NCI-H460 (cell line): ENCODE results near the gene THOC2. TPM values are rescaled to one million over a fixed set of nuclear protein-coding genes. Genes with fewer than 3 reads are reported as not detected.
"Not testable (repeated sequence)": the region's sequence is repeated elsewhere in the genome, so short reads cannot be mapped to it uniquely, and the experiment has no call there.

Experiments used
- DNase-seq: peaks from one replicate; pipeline ENCODE4 v3.0.0-alpha.2; 2016; ENCODE audit warnings: low read depth; ENCODE audit errors: extremely low read depth
- polyA plus RNA-seq: library from polyadenylated mRNA; depleted of rRNA; stranded (reverse); fragments of >200 nt; gene quantifications from 2 replicates; pipeline ENCODE4 v1.2.3, GENCODE V29; 2014; cell fraction: nucleus; rRNA removed
- total RNA-seq: library from RNA; depleted of rRNA; stranded (reverse); fragments of >200 nt; shearing (Covaris generic); gene quantifications from 2 replicates; pipeline ENCODE4 v1.2.3, GENCODE V29; 2014; rRNA removed

The THOC2 gene, protein sequence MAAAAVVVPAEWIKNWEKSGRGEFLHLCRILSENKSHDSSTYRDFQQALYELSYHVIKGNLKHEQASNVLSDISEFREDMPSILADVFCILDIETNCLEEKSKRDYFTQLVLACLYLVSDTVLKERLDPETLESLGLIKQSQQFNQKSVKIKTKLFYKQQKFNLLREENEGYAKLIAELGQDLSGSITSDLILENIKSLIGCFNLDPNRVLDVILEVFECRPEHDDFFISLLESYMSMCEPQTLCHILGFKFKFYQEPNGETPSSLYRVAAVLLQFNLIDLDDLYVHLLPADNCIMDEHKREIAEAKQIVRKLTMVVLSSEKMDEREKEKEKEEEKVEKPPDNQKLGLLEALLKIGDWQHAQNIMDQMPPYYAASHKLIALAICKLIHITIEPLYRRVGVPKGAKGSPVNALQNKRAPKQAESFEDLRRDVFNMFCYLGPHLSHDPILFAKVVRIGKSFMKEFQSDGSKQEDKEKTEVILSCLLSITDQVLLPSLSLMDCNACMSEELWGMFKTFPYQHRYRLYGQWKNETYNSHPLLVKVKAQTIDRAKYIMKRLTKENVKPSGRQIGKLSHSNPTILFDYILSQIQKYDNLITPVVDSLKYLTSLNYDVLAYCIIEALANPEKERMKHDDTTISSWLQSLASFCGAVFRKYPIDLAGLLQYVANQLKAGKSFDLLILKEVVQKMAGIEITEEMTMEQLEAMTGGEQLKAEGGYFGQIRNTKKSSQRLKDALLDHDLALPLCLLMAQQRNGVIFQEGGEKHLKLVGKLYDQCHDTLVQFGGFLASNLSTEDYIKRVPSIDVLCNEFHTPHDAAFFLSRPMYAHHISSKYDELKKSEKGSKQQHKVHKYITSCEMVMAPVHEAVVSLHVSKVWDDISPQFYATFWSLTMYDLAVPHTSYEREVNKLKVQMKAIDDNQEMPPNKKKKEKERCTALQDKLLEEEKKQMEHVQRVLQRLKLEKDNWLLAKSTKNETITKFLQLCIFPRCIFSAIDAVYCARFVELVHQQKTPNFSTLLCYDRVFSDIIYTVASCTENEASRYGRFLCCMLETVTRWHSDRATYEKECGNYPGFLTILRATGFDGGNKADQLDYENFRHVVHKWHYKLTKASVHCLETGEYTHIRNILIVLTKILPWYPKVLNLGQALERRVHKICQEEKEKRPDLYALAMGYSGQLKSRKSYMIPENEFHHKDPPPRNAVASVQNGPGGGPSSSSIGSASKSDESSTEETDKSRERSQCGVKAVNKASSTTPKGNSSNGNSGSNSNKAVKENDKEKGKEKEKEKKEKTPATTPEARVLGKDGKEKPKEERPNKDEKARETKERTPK (N-terminal part only)
- total RNA-seq, result 95.9 and 108 TPM in 2 replicates
- 137 and 189 TPM in 2 replicates for polyA plus RNA-seq

DNA sequence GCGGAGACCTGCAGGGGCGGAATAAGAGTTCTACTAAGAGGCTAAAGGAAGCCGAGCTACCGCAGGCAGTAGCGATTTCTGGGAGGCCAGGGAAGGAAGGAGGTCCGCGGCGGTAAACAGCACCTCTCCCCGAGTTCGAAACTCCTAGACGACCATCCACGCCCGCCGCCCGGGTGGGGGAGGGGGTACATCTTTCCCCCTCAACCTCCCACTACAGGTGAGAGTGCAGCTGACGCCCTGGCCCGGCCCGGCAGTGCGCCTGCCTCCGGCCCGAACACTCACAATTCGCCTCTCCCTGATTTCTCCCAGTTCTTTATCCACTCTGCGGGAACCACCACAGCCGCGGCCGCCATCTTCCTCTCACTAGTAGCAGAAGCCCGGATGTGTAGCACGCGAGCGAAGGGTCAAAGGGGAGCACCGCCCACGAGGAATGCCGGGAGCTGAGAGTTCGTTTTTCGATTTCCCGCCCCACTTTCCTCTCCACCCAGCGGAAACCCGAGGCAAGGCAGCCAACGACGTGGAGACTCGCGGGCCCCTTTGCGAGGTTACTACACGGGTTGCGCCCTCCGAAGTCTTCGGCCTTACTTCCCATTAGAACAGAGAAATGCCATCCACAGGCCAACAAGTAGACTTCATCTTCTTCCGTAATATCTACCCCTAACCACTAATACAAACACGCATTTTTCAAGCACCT lies at the start of gene THOC2:
Gene THOC2, minus strand, starts transcription at position 383 of the 694 bp plus-strand sequence. Its CDS starts 30 bp downstream, at position 353.
- DNase-seq, result peak; percentile 87

DNA sequence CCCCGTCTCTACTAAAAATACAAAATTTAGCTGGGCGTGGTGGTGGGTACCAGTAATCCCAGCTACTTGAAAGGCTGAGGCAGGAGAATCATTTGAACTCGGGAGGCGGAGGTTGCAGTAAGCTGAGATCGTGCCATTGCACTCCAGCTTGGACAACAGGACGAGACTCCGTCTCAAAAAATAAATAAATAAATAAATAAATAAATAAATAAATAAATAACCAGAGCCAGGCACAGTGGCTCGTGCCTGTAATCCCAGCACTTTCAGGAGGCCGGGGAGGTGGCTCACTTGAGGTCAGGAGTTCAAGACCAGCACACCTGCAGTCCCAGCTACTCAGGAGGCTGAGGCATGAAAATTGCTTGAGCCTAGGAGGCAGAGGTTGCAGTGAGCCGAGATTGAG lies 48.9 kb upstream of the THOC2 start:
- DNase-seq, result not testable (repeated sequence)

DNA sequence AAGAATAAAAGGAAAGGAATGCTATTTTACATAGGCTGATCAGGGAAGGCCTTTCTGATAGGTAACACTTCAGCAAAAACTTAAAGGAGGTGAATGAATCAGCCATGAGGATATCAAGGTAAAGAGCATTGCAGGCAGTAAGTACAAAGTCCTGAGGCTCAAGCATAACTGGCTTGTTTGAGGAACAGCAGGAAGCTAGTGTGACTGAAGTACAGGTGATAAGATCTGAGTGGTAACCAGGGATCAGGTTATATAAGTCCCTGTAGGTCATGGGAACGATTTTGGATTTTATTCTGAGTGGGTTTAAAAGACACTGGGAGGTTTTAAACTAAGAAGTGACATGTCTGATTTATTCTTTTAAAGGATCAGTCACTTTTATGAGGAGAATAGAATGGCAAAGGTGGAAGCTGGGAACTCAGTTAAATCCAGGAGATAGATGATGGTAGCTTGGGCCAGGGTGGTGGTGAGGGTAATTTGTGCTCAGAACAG lies 47.1 kb upstream of the THOC2 start:
- no peak for DNase-seq

DNA sequence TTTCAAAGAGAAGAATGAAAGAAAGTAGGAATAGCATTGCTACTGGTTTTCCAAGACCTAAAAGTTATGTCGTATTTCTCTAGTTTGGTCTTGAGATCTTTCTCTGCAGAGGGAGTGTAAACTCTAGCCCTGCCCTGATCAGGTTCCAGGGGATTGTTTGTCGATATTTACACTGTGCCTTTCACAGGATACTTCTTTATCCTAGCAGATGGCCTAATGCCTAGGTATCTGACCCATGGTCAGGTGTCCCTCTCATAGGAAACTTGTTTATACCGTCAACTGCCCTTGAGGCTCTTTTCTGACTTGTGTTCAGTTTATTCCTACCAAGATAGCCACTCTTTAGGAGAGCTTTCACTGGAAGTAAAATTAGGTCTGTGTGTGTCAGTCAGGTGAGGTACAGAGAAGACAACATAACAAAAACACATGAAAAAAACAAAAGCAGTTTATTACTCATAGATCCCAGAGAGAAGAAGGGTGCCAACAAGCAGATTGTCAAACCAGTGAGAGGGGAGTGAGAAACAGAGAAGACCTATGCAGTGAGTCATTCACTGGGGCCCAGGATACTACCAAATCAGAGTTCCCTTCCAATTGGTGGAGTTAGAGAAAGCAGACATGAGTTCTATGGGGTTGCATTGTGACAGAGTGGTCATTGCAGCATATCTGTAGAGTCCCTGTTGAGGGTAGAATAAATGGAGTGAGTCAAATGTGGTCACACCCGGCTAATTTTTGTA lies 40.6 kb upstream of the THOC2 start:
- no peak for DNase-seq

DNA sequence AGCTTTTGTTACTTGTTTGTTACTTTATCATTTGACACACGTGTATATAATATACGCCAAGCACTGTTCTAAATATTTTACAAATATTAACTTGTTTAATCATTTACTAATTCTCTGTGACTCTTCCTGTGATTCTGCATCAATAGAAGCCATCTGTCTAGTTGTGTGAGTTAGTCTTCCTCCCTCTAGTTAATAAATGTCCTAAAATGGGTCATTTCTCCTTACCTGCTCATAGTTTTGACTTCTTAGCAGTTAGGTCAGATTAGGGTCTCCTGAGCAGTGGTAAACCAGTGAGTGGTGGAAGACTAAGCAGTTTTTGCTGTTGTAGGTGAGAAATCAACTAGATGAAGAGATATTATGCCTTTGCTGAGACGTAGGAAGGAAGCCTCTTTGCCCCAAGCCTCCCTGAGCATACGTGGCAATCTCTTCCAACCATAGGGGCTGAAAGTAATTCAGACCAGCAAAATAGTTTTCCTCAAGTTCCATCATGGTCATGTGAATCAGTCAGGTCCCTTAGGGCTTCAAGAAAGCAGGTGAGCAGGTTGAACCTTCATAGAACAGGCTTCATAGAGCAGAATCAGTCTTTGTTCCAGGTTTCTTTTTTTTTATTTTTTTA lies 38.7 kb upstream of the THOC2 start:
- DNase-seq, result no peak

DNA sequence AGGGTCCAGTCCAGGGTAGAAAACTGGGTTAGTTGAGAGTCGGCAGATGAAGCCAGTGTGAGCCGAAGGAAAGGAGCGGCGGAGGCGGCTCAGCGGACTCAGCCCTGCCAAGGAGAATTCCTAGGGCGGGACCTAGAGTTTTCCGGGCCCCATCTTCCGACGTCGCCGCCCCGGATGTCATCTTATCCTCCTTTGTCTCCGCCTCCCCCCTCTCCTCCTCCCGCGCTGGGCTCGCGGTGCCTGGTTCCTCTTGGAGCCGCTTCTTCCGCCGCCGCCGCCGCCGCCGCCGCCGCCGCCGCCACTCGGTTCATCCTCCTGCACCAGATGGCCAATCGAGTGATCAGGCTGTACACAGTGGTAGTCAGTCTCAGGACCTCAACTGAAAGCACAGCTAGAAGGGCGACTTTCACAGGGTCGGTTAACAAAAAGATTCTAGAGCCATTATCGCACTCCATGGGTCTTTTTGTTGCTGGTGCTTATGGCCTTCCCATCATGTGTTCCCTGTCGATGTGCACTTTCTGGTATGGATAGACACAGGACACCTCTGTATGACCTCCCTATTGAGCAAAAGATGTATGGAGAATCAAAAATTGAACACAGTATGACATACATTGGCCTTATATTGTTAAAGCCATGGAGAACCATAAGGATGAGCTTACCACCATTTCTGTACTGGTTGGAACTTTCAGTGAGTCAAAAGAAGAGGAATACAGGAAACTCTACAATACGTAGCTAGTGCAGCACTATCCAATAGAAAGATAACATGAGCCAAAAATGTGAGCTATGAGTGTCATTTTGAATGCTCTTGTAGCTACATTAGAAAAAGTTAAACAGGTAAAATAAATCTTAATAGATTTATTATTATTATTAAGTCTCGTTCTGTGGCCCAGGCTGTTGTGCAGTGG lies 32.4 kb upstream of the THOC2 start:
- DNase-seq, result peak; percentile 90

DNA sequence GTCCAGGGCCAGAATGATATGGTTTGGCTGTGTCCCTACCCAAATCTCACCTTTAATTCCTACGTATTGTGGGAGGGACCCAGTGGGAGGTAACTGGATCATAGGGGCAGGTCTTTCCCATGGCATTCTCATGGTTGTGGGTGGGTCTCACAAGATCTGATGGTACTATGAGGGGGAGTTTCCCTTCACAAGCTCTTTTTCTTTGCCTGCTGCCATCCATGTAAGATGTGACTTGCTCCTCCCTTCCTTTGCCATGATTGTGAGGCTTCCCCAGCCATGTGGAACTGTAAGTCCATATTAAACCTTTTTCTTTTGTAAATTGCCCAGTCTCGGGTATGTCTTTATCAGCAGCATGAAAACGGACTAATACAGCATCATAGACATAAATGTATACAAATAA lies 27.0 kb upstream of the THOC2 start:
- not testable (repeated sequence) for DNase-seq

DNA sequence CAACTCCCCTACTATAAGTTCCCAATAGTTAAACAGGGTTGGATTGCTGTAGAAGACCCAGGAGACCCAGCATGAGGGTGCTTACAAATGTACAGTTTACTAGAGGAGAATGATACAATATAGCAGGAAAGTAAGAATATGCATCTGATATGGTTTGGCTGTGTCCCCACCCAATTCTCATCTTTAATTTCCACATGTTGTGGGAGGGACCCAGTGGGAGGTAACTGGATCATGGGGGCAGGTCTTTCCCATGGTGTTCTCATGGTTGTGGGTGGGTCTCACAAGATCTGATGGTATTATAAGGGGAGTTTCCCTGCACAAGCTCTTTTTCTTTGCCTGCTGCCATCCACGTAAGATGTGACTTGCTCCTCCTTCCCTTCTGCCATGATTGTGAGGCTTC lies 24.9 kb upstream of the THOC2 start:
- not testable (repeated sequence) for DNase-seq

DNA sequence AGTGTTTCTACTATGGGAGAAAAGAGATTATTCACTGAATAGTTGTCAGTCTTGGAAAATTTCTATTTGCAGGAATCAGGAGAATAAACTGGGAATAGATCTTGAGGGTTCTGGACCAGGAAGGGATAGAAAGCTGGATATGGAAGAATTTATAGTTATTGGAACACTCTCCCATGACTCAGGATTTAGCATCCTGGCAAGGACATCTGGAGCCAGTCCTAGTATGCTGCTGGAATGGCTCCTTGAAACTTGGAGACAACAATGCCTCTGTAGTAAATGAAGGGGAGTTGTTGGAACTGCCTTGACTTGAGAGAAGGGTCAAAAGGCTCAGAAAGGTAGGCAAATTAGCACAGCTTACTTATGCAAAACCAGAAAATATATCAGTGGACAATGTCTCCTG lies 23.5 kb upstream of the THOC2 start:
- DNase-seq, result no peak

DNA sequence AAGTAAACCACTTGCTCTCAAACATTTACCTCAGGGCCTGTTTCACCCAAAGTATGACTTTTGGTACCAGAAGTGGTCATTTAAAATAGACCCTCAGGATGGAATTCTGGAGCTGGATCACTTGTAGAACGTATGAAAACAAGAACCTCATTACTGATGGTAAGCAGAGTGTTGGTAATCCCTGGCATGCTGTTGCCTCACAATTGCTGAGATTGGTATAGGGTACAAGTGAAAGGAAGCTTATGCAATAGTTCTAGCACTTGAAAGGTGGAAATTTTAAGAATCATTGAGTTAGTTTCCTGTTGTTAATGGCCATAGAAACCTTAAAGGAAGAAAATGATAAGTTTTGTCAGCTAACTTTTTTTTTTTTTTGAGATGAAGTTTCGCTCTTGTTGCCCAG lies 22.3 kb upstream of the THOC2 start:
- DNase-seq, result no peak

DNA sequence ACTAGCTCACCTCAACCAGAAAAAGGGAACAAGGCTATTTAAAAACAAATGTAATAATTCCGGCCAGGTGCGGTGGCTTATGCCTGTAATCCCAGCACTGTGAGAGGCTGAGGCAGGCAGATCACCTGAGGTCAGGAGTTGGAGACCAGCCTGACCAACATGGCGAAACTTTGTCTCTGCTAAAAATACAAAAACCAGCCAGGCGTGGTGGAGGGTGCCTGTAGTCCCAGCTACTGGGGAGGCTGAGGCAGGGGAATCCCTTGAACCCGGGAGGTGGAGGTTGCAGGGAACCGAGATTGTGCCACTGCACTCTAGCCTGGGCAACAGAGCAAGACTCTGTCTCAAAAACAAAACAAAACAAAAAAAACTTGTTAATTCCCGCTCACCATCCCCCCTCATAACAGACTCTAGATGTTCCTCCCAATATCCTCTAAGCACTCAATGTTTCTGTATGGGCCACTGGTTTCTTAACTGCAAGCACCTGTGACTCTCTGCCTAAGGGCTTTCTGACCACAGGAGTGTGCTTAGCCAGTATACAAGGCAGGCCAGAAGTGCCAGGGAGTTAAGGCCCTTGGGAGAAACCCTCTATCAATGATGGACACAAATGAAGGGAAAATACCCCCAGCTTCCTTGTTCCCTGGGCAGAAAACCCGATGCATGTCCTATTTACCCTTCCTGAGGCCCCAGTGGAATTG lies 21.0 kb upstream of the THOC2 start:
- no peak for DNase-seq

DNA sequence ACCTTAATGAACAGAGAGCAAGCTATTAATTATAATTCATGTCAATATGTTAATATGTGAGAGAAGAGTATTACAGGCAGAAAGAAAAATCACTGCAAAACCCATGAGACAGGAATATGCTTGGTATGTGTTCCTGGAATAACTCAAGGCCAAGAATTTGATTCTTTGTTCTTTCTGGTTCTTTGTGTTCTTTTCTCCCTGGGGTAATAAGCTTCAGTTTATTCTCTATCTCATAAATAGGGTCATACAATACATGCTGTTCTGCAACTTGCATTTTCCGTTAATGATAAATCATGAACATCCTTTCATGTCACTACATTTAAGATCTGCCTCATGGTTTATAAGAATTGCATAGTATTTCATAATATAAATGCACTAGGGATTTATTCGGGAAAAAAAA lies 16.8 kb upstream of the THOC2 start:
- DNase-seq, result no peak

DNA sequence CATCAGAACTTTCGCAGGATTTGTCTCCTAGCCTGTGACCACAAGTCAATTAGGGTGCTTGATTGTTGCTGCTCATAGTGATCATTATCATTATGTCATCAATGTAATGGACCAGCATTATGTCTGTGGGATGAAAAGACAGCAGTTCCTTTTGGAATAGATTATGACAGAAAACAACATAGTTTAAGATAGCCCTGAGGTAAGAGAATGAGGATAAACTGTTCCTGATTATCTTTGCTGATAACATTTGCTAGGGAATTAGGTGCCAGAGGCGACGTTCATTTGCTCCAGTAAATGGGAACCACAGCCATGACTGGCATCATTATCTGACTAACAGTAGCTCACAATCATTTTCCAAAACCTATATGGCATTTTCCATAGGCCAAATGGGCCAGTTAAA lies 12.7 kb upstream of the THOC2 start:
- DNase-seq, result no peak

DNA sequence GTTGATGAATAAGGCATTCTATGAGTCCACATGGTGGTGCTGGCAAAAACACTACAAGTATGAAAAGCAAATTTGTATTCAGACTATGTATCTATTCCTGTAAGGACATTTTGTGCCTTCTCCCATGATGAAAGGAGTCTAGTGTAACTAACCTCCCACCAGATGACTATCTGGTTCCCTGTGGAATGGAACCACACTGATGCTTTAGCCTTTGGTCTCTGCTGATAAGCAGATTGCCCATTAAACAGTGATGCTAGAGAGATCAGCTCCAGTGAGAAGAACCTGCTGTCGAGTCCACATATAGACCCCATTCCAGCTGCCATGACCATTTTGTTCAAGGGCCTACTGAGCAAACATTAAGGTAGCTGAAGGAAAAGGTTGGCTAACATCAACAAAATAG lies 10.5 kb upstream of the THOC2 start:
- DNase-seq, result no peak

DNA sequence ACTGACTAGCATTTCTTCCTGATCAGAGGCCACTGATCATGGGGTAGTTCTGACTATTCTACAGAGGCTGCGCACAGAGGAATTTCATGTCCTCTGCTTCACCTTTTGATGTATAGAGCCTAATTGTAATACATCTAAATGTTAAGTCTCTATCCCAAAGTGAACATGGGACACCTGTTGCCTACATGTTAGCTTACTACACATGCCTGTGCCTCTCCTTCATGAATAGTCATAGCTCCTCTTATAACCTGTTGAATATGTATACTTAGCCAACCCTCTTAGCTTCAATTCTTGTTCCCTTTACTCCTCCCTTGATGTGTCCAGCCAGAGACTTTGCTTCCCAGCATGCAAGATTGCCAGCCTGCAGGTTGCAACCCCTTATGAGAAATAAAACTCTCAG lies 9.6 kb upstream of the THOC2 start:
- DNase-seq, result no peak

DNA sequence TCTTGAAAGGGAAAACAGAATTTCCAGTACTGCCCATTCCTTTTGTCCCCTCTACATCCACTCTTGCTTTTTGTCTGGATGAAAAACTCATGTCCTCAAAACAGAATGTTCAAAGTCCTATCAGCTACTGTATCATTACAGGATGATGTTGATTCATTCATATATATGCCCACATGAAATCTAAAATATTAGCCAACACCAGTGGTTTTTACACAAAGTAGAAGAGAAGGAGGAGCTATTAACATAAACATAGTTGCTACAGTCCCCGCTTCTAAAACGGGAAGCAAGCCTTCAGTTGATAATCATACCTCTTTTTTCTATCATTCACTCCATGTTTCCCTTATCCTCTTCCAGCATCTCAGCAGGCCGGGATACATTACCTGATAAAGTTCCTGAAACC lies 7.7 kb upstream of the THOC2 start:
- DNase-seq, result no peak

DNA sequence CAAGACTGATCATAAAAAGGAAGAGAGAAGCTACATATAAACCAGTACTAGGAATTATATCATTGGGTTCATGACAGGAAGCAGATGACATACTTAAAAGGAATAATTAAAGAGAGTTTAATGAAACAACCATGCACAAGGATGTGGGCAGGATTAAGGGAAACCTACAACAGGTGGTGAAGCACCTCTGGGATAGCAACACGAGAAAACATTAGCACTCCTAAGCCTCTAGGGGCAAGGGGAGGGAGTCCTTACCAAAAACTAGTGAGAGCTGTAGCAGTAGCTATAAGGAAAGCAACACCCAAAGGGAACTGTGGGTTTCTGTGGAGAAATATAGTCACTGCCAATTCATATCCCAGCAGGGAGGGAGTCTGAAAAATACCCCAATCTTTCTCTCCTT lies 7.2 kb upstream of the THOC2 start:
- DNase-seq, result no peak
